ENCODE data around the gene FGF22.
"Not testable (repeated sequence)": the region's sequence is repeated elsewhere in the genome, so short reads cannot be mapped to it uniquely, and the experiment has no call there.

FGF22 gene

GRCh38 chr19:660793-661426 lies 21.2 kb downstream of the FGF22 start:
- DNase-seq (ENCODE audit: low read depth), result no peak

DNA sequence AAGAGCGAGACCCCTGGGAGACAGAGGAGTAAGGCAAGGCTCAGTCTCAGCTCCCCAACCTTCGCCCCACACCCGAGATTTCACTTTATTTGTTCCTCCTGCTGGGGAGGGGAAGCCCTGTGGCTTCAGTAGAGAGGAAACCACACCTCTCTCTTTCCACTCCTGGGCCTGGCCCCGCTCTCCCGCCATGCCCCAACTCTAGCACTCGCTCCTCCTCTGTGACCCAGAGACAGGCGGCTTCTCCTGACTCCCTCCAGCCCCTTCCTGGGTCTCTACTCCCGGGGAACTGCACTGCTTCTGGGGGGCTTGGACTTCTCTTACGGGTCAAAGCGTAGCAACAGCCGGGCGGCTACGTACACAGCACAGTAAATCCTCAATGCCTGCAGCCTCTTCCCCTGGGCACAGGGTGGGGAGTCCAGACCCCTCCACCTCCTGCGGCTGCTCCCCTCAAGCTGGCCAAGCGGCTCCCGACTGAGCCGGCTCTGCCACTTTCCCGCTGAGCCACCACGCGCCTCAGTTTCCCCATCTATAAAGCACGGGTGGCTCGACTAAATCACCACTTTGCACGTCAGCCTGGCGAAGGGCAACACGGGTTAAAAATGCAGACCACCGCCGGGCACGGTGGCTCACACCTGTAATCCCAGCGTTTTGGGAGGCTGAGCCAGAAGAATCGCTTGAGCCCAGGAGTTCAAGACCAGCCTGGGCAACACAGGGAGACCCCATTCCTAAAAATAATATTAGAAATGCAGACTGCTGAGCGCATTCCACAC lies 21.9 kb downstream of the FGF22 start:
- peak; percentile 45 for DNase-seq (ENCODE audit: low read depth)

DNA sequence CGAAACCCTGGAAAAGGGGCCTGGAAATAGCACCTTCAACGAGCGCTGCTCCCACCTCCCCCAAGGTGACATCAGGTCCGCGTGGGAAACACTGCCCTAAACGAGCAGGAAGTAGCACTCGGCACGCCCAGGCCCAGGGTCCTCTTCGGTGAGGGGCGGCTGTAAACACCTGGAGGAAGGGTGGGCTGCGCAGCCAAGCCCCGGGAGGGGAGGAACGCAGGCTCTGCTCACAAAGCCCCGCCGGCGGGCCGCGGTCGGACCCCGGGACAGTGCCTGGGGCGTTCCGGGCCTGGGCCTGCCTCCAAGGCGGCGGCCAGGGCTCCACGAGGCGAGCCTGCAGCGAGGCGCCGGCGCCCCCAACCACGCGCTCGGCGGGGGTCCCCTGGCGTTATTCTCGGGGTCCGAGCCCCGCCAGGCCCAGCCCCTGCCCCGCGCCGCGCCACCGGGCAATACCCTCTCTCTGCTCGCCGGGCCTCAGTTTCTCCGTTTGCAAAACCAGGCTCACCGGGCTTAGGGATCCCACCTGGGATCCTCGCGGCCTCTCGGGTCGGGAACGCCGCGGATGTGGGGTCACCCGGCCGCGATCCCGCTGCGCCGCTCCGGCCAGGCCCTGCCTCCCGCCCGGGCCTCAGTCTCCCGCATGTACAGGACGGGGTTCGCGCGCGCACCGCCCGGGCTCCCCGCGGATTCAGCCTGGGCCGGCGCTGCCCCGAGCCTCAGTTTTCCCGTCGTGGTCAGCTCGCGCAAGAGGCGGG lies 22.7 kb downstream of the FGF22 start:
- DNase-seq (ENCODE audit: low read depth), result peak; percentile 53

DNA sequence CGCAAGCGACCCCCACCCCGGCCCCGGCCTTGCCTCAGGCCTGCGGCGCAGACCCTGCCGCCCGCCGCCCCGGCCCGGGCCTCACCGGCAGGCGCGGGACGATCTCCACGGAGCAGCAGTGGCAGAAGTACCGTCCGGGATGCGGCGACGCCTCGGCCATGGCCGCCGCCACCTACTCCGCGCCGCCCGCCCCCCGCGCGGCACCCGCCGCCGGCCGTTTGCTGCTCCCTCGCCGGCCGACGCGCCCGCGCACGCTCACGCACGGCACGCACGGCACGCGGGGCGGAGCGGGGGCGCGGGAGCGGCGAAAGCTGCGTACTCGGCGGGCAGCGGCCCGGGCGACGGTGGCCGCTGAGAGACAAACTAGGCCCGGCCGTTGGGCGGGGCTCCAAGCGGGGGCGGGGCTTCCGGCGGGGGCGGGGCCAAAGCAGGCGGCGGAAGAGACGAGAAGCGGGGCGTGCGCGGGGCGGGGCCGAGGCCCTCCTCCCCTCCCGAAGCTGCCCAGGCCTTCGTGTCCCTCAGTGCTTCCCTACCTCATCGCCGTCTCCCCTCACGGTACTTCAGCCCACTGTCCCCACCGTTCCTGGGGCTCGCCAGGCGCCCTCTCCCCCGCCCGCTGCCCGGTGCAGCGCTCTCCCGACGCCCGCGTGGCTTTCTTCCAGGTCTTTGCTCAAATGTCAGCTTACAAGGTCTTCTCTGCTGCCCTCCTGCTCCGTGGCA lies 23.4 kb downstream of the FGF22 start, which contains the start of gene RNF126:
Gene RNF126, minus strand, starts transcription at position 253 of the 720 bp plus-strand sequence. Its CDS starts 93 bp downstream, at position 160.
- peak; percentile 91 for DNase-seq (ENCODE audit: low read depth)

GRCh38 chr19:663682-664117 lies 24.0 kb downstream of the FGF22 start:
- DNase-seq (ENCODE audit: low read depth), result no peak

GRCh38 chr19:664913-665443 lies 25.3 kb downstream of the FGF22 start:
- peak; percentile 75 for DNase-seq (ENCODE audit: low read depth)

DNA sequence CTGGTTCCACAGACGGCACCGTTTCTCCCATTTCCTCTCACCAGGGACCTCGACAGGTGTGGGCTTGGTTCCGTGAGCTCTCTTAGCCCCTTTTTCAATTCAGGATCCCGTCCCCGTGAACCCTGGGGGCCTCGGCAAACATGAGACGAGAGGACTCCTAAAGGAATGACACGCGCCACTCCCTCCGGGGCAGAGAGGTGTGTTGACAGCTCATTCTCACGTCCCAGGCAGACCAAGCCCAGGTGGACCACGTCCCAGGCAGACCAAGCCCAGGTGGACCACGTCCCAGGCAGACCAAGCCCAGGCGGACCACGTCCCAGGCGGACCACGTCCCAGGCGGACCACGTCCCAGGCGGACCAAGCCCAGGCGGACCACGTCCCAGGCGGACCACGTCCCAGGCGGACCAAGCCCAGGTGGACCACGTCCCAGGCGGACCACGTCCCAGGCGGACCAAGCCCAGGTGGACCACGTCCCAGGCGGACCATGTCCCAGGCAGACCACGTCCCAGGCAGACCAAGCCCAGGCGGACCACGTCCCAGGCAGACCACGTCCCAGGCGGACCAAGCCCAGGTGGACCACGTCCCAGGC lies 27.4 kb downstream of the FGF22 start:
- not testable (repeated sequence) for DNase-seq (ENCODE audit: low read depth)

GRCh38 chr19:668675-669434 lies 29.2 kb downstream of the FGF22 start:
- DNase-seq (ENCODE audit: low read depth), result peak; percentile 22

DNA sequence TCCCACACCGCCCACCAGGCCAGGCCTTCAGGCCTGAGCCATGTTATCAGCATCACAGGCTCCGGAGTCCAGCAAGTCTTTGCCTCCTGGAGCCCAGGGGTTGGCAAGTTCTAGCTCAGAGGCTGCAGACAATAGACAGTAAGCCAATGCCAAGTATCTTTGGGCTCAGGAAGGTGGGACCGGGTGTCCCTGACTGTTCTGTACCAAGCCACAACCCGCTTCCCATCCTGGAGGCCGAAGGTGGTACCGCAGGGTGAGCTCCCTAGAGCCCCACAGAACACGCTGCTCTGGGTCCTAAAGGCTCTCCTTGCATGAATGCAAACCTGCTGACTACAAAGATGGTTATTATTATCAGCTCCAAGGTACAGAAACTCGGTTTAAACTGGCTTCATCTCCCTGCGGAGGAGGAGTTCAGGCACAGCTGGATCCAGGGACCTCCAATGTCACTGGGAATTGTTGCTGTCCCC lies 31.0 kb downstream of the FGF22 start:
- DNase-seq (ENCODE audit: low read depth), result no peak

GRCh38 chr19:674282-675151 lies 34.8 kb downstream of the FGF22 start:
- DNase-seq (ENCODE audit: low read depth), result no peak

- no peak for DNase-seq (ENCODE audit: low read depth)
Measured at GRCh38 chr19:676007-676338, 36.3 kb downstream of the FGF22 start.

- DNase-seq (ENCODE audit: low read depth), result peak; percentile 49
Measured at GRCh38 chr19:676339-677105, 36.8 kb downstream of the FGF22 start, which contains the start of gene FSTL3. Gene FSTL3, plus strand, starts transcription at chr19:676392. Its CDS starts 32 bp downstream, at chr19:676424.

- peak; percentile 90 for DNase-seq (ENCODE audit: low read depth)
Measured at GRCh38 chr19:677201-677600, 37.5 kb downstream of the FGF22 start.

- DNase-seq (ENCODE audit: low read depth), result peak; percentile 32
Measured at GRCh38 chr19:677601-678436, 38.1 kb downstream of the FGF22 start.

DNA sequence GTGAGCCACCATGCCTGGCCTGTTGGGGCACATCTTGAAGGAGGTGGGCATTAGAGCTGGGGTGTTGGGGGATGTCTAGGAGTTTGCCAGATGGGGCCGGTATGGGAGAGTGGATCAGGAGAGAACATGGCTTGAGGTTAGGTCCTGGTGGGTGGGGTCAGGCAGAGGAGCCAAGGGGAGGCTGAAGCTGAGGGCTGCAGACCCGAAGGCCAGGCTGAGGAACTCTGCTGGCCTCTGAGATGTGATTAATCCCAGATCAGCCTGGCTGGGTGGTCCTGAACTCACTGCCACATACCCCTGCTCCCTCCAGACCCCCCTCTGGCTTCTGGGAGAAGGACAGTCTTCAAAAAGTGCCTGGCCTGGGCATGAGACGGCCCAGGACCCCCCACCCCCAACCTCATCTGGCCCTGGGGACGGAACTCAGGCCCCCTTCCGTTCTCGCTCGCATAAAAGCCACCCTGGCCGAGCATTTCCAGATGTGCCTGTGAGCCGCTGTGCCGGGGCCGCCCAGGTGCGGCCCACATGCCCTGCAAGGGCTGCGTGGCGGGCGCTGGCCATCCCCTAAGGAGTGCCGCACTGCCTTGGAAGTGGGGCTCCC lies 39.2 kb downstream of the FGF22 start:
- no peak for DNase-seq (ENCODE audit: low read depth)

DNA sequence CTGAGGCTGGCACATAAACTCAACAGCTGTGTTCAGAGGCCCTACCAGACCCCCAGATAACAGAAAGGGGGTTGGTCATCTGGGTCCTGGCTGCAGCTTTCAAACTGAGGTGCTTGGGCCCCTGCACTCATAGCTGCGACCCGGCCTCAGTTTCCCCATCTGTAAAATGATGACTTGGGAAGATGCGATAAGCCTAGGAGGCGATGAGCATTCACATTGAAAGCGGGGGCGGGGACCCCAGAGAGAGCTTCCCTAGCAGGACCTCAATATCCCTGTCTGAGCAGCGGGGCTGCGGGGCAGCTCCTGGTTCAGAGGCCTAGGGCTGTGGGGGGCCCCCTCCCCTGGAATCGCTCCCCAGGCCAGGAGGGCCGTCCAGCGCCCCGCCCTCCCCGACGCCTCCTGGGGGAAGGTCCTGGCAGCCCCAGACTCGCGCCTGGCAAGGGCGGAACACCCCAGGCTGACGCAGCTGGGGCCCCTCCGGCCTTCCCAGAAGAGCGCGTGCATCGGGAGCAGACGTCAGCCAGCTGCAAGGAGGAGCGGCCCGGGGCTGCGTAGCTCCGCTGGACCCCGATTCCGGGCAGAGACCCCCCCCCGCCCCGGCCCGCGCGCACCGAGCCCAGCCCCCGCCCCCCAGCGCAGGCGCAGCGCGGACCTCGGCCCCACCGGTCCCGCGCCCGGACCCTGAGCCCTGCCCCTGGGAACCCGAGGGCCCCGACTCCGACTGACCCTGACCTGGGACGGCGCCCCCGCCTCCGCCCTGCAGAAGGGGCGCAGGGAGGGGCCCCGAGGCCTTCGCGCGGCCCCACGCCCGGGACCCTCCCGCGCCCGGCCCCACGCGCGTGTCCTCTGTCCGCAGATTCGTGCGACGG lies 40.0 kb downstream of the FGF22 start:
- peak; percentile 70 for DNase-seq (ENCODE audit: low read depth)
